NT2/D1 (cell line): ENCODE measurements around the gene NUTM1.

Experiments used
- DNase-seq: peaks from one replicate; pipeline ENCODE4 v3.0.0-alpha.2; 2011; ENCODE audit warnings: low read depth, low spot score
- H3K27me3 ChIP-seq: 2 replicates; pipeline ENCODE4 v1.6.0; 2011; ENCODE audit warnings: mild to moderate bottlenecking; ENCODE audit not compliant: insufficient read length, insufficient read depth
- H3K36me3 ChIP-seq: 2 replicates; pipeline ENCODE4 v1.6.1; 2011; ENCODE audit warnings: mild to moderate bottlenecking, low read length, mixed read lengths; ENCODE audit not compliant: insufficient read depth, insufficient read length
- H3K4me1 ChIP-seq: 2 replicates; pipeline ENCODE4 v1.5.1; 2011; ENCODE audit not compliant: insufficient read depth, insufficient read length
- H3K4me3 ChIP-seq: 2 replicates; pipeline ENCODE4 v1.5.1; 2011; ENCODE audit warnings: low read depth; ENCODE audit not compliant: insufficient read length
- H3K9ac ChIP-seq: 2 replicates; pipeline ENCODE4 v1.6.0; 2011; ENCODE audit warnings: low read depth; ENCODE audit not compliant: insufficient read length
- H3K9me3 ChIP-seq: 2 replicates; pipeline ENCODE4 v1.5.1; 2011; ENCODE audit warnings: mild to moderate bottlenecking, low read length; ENCODE audit not compliant: insufficient read depth
- SUZ12 ChIP-seq: IDR thresholded peaks from 2 replicates; pipeline ENCODE4 v1.6.1; 2011; ENCODE audit not compliant: insufficient read length, insufficient read depth; ENCODE audit errors: extremely low read depth
- YY1 ChIP-seq: IDR thresholded peaks from 2 replicates; pipeline ENCODE4 v1.6.1; 2011; ENCODE audit not compliant: insufficient read length, insufficient read depth
- ZNF274 ChIP-seq: IDR thresholded peaks from 2 replicates; pipeline ENCODE4 v1.6.1; 2011; ENCODE audit warnings: mild to moderate bottlenecking, low read depth, low read length

Gene NUTM1

DNA sequence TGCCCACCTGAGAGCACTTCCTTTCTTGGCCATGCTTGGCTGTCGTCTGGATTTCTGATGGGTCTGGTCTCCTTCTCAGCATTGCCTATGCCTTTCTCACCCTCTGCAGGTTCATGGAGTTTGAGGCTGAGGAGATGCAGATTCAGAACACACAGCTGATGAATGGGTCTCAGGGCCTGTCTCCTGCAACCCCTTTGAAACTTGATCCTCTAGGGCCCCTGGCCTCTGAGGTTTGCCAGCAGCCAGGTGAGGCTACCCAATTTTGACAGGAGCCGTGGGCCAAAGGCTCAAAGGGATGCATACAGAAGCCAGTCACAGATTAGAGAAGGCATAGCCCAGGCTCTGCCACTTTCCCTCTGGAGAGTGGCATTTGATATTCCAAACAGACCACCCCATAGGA, 10.5 kb downstream of the NUTM1 start:
- TF ChIP-seq ZNF274 (no peak), SUZ12 (no peak), YY1 (no peak)
- Histone ChIP-seq H3K4me3 (no peak overlapping the region), H3K4me1 (peaks cover 2% of the 10 kb centered on the region), H3K27me3 (no peaks in the 10 kb centered on the region), H3K36me3 (peaks cover 41% of the 10 kb centered on the region), H3K9me3 (no peaks in the 10 kb centered on the region), H3K9ac (no peak overlapping the region)
- no peak for DNase-seq

DNA sequence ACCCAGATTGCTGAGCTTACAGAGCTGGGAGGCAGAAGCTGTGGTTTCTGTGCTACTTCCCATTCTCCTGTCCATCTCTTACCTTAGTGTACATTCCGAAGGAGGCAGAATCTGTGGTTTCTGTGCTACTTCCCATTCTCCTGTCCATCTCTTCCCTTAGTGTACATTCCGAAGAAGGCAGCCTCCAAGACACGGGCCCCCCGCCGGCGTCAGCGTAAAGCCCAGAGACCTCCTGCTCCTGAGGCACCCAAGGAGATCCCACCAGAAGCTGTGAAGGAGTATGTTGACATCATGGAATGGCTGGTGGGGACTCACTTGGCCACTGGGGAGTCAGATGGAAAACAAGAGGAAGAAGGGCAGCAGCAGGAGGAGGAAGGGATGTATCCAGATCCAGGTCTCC, 11.2 kb downstream of the NUTM1 start:
- peaks cover 47% of the 10 kb centered on the region for H3K36me3 ChIP-seq
- no peaks in the 10 kb centered on the region for H3K27me3 ChIP-seq
- H3K9me3 ChIP-seq: no peaks in the 10 kb centered on the region
- H3K4me1 ChIP-seq: peaks cover 2% of the 10 kb centered on the region
- no peak overlapping the region for H3K9ac ChIP-seq
- DNase-seq: no peak
- no peak for TF ChIP-seq YY1
- no peak for TF ChIP-seq SUZ12
- no peak for TF ChIP-seq ZNF274
- H3K4me3 ChIP-seq: no peak overlapping the region

DNA sequence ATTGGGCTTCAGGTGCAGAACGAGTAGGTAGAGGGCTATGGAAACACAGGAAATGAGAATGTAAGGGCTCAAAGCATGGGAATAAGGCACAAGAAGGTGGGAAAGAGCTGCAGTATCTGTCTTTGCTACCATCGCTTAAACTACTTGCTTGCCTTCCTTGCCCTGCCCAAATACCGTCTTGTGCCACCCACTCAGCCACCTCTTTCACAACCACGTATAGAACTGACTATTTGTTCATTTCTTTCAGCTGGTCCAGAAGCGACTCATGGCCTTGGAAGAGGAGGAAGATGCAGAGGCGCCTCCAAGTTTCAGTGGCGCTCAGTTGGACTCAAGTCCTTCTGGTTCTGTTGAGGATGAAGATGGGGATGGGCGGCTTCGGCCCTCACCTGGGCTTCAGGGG, 12.1 kb downstream of the NUTM1 start:
- no peak for DNase-seq
- H3K36me3 ChIP-seq: peaks cover 54% of the 10 kb centered on the region
- H3K9me3 ChIP-seq: no peaks in the 10 kb centered on the region
- no peaks in the 10 kb centered on the region for H3K27me3 ChIP-seq
- no peak for TF ChIP-seq YY1
- TF ChIP-seq SUZ12: no peak
- TF ChIP-seq ZNF274: no peak
- H3K4me1 ChIP-seq: peaks cover 2% of the 10 kb centered on the region
- no peak overlapping the region for H3K4me3 ChIP-seq
- no peak overlapping the region for H3K9ac ChIP-seq

DNA sequence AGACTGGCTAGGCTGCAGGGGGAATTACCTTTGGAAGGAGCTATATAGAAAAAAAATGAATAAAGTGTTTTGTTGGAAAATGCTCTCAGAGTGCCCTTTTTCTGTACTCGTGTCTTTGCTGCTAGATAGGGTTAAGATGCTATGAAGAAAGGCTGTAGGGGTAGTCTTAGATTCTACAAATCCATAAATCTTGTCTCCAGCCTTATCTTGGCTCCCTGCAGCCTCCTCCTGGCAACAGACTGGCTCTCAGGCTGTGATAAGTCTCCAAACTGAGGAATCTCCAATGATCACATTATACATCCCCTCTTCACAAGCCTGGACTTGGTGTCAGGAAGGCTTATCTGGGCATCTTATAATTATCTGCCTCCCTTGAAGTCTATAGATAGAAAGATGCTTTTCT, 14.5 kb downstream of the NUTM1 start:
- peaks cover 2% of the 10 kb centered on the region for H3K4me1 ChIP-seq
- DNase-seq: no peak
- no peak overlapping the region for H3K9ac ChIP-seq
- H3K36me3 ChIP-seq: peaks cover 74% of the 10 kb centered on the region
- H3K27me3 ChIP-seq: no peaks in the 10 kb centered on the region
- TF ChIP-seq SUZ12 (no peak), ZNF274 (no peak), YY1 (no peak)
- no peaks in the 10 kb centered on the region for H3K9me3 ChIP-seq
- no peak overlapping the region for H3K4me3 ChIP-seq

DNA sequence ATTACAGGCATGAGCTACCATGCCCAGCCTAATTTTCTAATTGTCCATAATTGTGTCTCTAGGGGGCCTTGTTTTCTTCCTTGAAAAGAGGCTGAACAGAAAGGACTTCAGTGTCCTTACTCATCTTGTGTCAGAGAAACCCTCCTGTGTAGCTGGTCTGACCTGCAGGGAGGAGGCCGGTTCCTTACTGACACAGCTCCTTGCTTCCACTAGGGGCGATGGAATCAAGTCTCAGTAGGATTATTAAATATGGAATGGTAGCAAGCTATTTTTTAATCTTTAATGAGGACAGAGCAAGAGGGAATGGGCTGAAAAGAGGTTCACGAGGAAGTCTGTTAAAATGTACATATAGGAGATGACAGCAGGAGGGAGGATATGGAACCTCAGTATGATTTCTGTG, 15.3 kb downstream of the NUTM1 start:
- Histone ChIP-seq H3K36me3 (peaks cover 78% of the 10 kb centered on the region), H3K27me3 (no peaks in the 10 kb centered on the region), H3K4me1 (peaks cover 2% of the 10 kb centered on the region), H3K9me3 (no peaks in the 10 kb centered on the region), H3K4me3 (no peak overlapping the region), H3K9ac (no peak overlapping the region)
- no peak for DNase-seq
- TF ChIP-seq YY1 (no peak), ZNF274 (no peak), SUZ12 (no peak)

DNA sequence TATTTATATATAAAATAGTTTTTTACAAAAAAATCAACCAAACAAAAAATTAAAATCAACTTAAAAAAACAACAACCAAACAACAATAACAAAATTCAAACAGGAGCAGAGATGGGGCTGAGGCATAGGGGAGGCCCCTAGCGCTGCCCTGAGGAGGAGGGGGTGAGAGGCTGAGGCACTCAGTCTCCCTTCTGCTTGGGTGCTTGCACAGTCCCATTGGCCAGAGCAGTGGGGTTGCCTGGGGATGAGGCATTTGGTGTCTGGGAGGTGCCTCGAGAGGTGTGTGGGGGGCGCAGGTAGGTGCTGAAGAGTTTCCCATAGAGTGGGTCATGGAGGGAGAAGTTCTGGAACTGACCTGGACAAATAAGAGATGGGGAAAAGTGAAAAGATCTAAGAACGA, 15.8 kb downstream of the NUTM1 start:
- no peak overlapping the region for H3K4me3 ChIP-seq
- H3K4me1 ChIP-seq: peaks cover 2% of the 10 kb centered on the region
- TF ChIP-seq ZNF274: no peak
- no peak for TF ChIP-seq YY1
- TF ChIP-seq SUZ12: no peak
- H3K9me3 ChIP-seq: no peaks in the 10 kb centered on the region
- H3K36me3 ChIP-seq: peaks cover 83% of the 10 kb centered on the region
- no peaks in the 10 kb centered on the region for H3K27me3 ChIP-seq
- H3K9ac ChIP-seq: no peak overlapping the region
- no peak for DNase-seq

DNA sequence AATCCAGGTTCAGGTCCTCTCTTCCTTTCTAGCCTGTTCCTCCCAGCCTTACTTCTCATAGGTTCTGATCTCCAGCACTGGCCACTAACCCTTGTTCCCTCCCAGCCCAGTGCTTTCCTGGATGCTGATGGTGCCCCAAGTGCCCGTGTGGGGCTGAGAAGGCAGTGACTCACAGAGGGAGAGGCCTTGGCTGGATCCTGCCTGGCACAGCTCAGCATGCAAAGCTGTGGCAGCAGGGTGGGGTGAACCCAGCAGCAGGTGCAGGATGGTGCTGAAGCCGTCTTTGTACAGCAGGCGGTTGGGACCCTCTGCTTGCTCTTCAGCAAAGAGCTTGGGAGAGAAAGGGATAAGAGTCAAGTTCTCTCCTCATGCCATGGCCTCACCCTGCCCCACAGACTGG, 16.3 kb downstream of the NUTM1 start:
- peaks cover 2% of the 10 kb centered on the region for H3K4me1 ChIP-seq
- H3K4me3 ChIP-seq: no peak overlapping the region
- peaks cover 84% of the 10 kb centered on the region for H3K36me3 ChIP-seq
- H3K9me3 ChIP-seq: no peaks in the 10 kb centered on the region
- no peak for DNase-seq
- TF ChIP-seq SUZ12 (no peak), YY1 (no peak)
- H3K27me3 ChIP-seq: no peaks in the 10 kb centered on the region
- H3K9ac ChIP-seq: no peak overlapping the region

DNA sequence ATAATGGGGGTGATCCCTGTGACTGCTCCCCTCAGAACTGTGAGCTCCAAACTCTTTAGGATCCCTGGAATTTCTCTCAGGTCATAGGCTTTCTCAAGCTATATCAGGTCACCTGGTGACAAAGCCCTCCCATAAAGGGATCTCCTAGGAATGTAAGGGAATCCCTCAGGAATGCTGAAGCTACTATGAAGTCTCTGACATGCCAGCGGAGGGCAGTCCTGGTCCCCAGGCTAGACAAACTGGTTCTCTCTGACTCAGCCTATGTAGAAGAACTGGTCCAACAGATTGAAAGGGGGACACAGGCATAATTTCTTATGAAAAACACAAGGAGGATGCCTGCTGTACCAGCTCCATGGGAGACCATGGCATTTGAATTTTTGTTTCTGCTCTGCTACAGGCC, 17.2 kb downstream of the NUTM1 start:
- TF ChIP-seq YY1 (no peak), SUZ12 (no peak), ZNF274 (no peak)
- Histone ChIP-seq H3K27me3 (no peaks in the 10 kb centered on the region), H3K4me3 (no peak overlapping the region), H3K36me3 (peaks cover 83% of the 10 kb centered on the region), H3K9ac (no peak overlapping the region), H3K4me1 (peaks cover 4% of the 10 kb centered on the region), H3K9me3 (no peaks in the 10 kb centered on the region)
- DNase-seq: no peak
